NCI-H345 treated with DMSO at 0.1 percent for 48 hours (cell line): ENCODE results near the gene DSG4.

Experiments used
- DNase-seq: peaks from one replicate; lab custom pipeline; 2025; ENCODE audit not compliant: unreplicated experiment; lab: John Stamatoyannopoulos, UW

Gene DSG4

DNA sequence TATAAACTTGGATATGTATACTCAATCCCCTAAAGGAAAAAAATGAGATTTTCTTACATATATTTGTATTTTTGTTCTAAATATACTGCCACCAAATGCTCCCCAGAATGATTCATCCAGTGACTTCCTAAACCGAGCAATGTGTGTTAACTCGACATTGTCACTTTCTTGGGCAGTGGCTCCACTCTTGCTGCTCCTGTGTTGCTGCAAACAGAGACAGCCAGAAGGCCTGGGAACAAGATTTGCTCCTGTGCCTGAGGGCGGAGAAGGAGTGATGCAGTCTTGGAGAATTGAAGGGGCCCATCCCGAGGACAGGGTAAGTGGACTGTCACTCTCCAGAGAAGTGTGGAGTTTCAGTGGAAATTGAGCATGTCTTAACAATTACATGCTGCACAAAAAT is 32.7 kb downstream of the DSG4 start:
- no peak for DNase-seq

DNA sequence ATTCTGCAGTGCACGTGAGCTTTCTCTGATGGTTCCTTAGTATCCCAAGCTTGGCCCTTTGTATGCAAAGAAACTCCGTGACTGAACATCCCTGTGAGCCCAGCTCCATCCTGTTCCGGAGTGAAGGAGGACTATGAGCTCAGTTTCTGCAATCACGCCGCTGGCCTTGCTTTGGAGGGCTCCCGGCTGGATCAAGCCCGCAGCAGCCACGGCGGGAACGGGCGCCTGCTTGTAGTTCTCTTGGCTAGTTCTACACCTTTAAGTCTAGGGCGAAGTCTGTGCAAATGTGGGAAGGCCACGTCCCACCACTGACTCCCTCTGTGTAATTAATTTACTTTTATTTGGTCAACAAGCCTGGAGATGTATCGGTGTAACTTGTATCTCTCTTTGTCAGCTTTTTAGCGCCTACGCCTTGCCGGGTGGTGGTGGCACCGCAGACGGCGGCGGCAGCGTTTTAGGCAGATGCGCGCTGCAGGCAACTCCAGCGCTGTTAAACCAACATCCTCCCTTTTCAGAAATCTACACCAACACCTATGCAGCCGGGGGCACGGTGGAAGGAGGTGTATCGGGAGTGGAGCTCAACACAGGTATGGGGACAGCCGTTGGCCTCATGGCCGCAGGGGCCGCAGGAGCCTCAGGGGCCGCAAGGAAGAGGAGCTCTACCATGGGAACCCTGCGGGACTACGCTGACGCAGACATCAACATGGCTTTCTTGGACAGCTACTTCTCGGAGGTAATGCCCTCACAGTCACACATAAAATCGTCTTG is 34.3 kb downstream of the DSG4 start:
- no peak for DNase-seq

DNA sequence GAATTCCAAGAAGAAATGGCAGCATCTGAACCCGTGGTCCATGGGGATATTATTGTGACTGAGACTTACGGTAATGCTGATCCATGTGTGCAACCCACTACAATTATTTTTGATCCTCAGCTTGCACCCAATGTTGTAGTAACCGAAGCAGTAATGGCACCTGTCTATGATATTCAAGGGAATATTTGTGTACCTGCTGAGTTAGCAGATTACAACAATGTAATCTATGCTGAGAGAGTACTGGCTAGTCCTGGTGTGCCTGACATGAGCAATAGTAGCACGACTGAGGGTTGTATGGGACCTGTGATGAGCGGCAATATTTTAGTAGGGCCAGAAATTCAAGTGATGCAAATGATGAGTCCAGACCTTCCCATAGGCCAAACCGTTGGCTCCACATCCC is 36.6 kb downstream of the DSG4 start:
- no peak for DNase-seq

GRCh38 chr18:31417850-31418249 is 41.3 kb downstream of the DSG4 start:
- DNase-seq: no peak

DNA sequence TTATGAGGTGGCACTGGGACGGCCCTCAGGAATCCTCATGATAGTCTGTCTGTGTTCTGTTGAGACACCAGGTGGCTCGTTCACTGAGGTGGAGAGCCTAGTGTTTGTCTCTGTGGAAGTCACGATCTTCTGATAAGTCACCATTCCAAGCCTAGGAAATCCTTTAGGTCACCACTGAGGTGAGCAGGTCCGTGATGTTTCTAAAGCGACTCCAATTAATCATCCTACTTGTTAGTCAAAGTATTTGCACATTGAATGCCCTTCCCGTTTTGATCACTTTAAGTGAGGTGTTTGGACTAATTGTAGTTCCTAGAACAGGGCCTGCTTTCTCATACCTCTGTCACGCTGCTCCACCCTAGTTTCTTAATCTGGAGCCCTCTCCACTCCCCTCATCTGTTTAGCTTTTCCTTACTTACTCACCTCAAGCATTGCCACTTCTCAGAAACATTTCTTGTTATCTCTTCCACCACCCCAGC is 42.9 kb downstream of the DSG4 start:
- no peak for DNase-seq

- DNase-seq: no peak
Observed at GRCh38 chr18:31420032-31420431, 43.5 kb downstream of the DSG4 start.

- no peak for DNase-seq
Observed at GRCh38 chr18:31420524-31420923, 43.9 kb downstream of the DSG4 start.

GRCh38 chr18:31424383-31424988 is 47.9 kb downstream of the DSG4 start:
- no peak for DNase-seq

GRCh38 chr18:31426021-31426420 is 49.4 kb downstream of the DSG4 start:
- no peak for DNase-seq

DNA sequence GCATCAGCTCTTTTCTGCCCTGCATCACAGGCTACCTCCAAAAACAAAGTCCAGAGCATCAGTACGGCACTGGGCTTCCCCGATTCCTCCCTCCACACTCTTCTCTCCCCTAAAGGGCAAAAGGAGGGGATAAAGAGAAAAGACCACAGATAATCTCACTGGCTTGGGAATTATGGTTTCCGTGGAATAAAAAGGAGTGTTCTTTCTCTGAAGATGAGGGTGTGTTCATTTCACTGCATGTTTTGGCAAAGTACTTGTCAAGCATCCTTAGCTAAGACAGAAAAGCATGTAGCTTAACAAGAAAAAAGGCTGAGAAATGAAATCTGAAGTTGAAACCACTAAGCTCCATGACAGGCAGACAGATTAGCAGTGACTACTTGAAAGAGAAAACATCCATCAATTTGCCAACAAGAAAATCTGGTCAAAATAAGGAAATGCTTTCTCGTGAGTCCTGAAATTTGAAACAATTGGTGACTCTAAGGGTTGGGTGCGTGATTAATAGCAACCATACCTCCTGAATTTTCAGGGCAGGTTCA is 50.4 kb downstream of the DSG4 start:
- DNase-seq: no peak

- DNase-seq: no peak
Observed at GRCh38 chr18:31428211-31428610, 51.6 kb downstream of the DSG4 start.

- no peak for DNase-seq
Observed at GRCh38 chr18:31429623-31430022, 53.0 kb downstream of the DSG4 start.

DNA sequence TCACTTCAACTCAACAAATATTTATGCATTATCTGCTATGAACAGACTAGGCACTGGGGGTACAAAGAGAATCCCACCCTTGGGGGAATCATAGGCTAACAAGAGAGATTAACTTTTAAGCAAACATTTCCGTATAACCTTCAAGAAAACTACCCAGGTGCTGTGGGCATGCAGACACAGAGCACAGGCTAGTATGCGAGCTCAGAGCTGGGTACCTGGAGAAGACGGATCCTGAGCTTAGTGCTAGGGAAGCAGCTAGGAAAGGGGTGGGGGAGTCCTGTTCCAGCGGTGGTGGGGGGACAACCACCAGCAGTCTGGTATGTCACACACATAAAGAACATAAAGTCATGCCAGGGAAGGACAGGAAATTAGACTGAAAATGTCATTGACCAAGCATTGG is 53.5 kb downstream of the DSG4 start:
- DNase-seq: no peak

DNA sequence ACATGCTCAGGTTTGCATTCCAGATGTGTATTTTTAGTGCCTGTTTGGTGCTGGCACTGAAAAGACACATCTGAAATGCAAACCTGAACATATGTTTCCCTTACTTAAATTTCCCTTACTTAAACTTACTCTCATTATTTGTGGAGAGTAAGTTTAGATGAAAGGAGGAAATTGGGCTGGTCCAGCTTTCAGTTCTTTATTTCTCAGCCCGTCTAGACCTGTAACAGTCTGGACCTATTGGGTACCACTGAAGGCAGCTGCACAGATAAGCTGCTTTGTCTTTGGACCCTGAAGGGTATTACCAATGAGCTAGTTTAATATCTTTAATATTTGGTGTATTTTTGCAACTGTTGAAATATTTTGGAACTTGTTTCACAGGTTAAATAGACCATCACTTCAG is 54.0 kb downstream of the DSG4 start:
- DNase-seq: no peak

DNA sequence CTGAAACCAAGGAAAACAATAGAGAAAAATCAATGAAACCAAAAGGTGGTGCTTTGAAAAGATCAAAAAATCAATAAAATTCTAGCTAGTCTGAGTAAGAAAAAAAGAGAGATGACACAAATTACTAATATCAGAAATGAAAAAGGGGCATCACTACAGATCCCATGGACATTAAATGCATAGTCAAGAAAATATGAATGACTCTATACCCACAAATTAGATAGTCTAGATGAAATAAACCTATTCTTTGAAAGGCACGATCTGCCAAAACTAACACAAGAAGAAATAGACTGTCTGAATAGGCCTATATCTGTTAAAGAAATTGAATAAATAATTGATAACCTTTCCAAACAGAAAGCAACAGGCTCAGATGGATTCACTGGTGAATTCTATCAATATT is 55.7 kb downstream of the DSG4 start:
- no peak for DNase-seq

DNA sequence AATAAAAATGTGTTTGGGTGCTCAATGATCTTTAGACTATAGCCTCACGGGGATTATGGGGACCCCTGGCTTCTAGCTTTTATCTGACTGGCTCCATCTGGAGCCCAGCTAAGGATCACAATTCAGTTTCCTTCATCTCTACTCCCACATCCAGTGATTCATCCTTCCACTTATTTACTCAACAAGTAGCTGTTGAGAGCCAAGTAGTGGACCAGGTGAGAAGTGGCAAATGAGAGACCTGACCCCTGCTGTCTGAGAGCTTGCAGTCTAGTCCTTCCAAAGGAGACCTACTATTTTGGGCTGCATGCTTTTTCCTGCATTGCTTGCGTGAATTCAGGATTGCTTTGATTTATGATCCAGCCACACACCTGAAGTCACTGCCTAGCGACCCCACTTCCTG is 60.2 kb downstream of the DSG4 start:
- no peak for DNase-seq

DNA sequence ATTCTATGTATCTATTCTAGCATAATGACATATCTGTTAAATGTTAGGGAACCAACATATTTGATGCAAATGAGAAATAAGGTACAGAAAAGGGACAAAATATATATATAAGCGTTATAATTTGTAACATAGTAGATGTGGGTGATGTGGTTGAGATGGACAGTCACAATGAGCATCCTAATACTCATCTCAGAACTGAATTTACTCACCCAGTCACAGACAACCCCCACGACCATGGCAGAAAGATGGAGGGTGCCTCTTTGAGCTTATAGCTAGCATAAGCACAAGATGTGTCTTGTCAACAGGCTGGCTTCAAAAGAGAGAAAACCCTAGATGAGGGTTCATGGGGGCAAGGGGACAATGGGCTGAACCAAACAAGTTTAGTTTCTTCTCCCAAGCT is 61.8 kb downstream of the DSG4 start:
- no peak for DNase-seq

DNA sequence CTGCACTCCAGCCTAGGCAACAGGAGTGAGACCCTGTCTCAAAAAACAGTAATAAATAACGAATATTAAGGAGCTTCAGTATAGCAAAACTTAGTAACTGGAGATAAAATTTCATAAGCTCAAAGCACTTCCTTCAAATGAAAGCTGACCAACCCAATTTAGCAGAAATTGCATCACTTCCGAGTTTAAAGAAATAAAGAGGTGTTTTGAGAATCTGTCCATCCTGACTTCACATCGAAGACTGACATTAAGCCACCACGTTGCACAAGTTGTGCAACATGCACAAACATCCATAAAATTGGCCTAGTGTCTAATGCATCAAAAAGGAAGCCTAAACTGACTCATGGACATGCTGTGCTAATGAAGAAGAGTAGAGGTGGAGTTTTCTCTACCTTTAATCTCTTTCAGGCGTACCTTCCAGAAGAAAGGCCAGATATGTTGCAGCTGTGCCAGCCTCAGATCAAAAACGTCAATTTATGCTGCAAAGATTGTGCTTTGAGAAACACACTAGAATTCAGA is 63.3 kb downstream of the DSG4 start:
- DNase-seq: no peak

DNA sequence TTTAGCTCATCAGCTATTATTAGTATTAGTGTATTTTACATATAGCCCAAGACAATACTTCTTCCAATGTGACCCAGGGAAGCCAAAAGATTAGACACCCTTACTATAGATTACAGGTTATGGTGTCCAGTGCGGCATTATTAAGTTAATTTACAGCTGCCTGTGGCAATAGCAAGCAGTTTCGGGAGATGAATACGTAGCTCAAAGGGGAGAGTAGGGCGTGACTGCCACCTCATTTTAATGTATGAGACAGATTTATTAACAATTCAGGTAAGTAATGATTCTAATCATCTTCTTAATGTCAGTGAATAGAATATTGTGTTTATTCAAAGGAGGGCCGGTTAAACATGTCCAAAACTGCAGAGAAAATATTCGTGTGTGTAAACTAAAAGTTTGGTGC is 64.2 kb downstream of the DSG4 start:
- no peak for DNase-seq

DNA sequence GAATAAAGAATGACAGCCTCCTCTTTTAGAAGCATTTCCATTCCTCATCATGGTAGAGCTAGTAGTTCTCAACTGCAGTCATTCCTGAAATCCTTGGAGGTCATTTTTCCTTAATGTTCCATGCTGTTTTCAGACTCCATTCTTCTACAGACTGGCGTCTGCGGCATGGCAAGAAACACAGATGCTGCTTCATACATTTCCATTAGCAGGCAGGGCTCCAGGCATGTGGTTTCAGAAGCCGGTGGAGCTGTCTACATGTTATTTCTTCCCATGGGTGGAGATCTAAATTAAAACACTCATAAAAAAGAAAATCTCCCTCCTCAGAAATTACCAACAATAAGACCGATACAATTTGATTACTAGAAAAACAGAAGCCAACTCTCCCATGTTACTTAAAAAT is 64.9 kb downstream of the DSG4 start:
- no peak for DNase-seq

- no peak for DNase-seq
Observed at GRCh38 chr18:31444142-31444541, 67.6 kb downstream of the DSG4 start.

DNA sequence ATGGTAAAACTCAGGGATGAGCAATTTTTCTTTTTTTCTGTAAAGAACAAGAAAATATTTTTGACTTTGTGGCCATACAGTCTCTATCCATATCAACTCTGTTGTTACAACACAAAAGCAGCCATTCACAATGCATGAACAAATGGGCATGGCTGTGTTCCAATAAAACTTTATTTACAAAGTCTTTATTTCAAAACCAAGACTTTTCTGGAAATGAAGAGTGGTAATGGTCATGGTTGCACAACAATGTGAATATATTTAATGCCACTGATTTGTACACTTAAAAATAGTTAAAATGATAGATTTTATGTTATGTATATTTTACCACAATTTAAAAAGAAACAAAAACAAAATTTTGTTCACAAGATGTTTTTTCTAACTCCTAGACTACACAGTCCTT is 69.3 kb downstream of the DSG4 start:
- DNase-seq: no peak
